Activated naive CD4-positive, alpha-beta T cell treated with anti-CD3 and anti-CD28 coated beads, Interleukin-2, amount 50 U/mL, for 16 hours (primary cell): ENCODE data around the gene INPP4A.

Experiments
- DNase-seq: peaks from one replicate; pipeline ENCODE4 v3.0.0-alpha.2; 2020

INPP4A gene

DNA sequence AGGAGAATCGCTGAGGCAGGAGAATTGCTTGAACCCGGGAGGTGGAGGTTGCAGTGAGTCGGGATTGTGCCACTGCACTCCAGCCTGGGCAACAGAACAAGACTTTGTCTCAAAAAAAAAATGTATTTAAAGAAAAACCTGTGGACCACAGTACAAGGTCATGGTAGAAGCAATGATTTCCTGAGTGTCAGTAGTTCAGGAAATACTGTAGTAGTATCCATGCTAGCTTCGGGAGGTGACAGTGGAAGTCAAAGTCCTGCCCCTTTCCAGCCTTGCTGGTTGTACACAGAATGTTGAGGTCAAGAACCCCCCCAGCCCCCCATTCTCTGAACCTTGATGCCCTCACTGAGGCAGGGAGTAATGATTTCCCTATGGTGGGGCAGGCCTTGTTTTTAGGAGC lies 56.6 kb downstream of the INPP4A start:
- DNase-seq, result no peak

DNA sequence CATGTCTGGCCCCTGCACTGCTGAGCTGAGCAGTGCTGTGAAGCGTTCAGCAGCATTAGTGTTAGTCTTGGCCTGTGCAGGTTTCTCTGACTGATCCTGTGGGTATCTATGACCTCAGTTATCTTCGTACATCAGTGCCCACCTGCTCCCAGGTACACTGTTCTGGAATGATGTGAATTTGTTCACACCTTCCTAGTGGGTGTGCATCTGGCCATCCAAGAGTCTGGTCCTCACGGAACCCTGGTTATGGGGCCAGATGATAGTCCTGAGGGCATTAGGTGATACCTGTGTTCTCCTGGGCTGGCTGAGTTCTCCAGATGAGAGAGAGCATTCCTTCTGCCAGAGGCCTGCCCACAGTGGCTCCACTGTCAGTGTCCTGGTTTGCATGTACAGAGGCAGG lies 57.2 kb downstream of the INPP4A start:
- no peak for DNase-seq

GRCh38 chr2:98502556-98503335 lies 58.1 kb downstream of the INPP4A start:
- no peak for DNase-seq

- DNase-seq, result no peak
Measured at GRCh38 chr2:98503481-98504105, 58.9 kb downstream of the INPP4A start.

- no peak for DNase-seq
Measured at GRCh38 chr2:98504381-98505109, 59.9 kb downstream of the INPP4A start.

GRCh38 chr2:98505311-98505808 lies 60.7 kb downstream of the INPP4A start:
- no peak for DNase-seq

- no peak for DNase-seq
Measured at GRCh38 chr2:98505971-98506664, 61.5 kb downstream of the INPP4A start.

GRCh38 chr2:98506881-98507280 lies 62.2 kb downstream of the INPP4A start:
- DNase-seq, result no peak

GRCh38 chr2:98507461-98507860 lies 62.8 kb downstream of the INPP4A start:
- DNase-seq, result no peak

GRCh38 chr2:98507891-98508708 lies 63.4 kb downstream of the INPP4A start:
- DNase-seq, result no peak

- DNase-seq, result peak; percentile 75
Measured at GRCh38 chr2:98508709-98509066, 64.0 kb downstream of the INPP4A start.

GRCh38 chr2:98509542-98510321 lies 65.1 kb downstream of the INPP4A start:
- DNase-seq, result no peak

DNA sequence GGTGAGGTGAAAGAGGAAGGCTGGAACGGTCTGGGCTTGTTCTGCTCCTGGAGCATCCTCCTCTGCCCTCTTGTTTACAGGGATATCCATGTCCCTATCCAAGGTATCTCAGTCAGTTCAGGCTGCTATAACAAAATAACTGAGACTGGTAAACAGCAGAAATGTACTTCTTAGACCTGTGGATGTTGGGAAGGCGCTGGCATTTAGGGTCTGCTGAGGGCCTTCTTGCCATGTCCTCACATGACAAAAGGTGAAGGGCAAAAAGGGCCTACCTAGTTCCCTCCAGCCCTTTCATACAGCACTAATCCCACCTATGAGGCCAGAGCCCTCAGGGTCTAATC lies 65.6 kb downstream of the INPP4A start:
- DNase-seq, result no peak

DNA sequence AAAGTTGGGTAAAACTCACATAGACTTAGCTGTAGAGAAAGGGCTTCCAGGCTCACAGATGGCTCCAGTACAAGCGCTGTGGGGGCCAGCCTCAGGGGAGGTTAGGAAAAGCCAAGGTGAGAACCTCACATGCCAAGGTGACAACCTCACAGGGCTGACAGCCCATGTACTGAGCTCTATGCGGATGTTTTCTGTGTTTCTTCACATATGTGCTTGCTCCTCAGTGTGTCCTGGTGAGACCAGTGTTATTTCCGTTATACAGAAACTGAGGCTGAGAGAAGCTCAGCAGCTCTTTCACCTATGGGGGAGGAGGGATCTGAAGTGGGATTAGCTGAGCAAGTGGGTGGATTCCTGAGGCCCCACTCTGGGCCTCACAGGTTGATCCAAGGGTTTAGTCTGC lies 67.3 kb downstream of the INPP4A start:
- DNase-seq, result no peak

GRCh38 chr2:98512699-98513098 lies 68.0 kb downstream of the INPP4A start:
- DNase-seq, result no peak

- no peak for DNase-seq
Measured at GRCh38 chr2:98514096-98514639, 69.5 kb downstream of the INPP4A start.

- DNase-seq, result no peak
Measured at GRCh38 chr2:98514879-98515249, 70.2 kb downstream of the INPP4A start.

DNA sequence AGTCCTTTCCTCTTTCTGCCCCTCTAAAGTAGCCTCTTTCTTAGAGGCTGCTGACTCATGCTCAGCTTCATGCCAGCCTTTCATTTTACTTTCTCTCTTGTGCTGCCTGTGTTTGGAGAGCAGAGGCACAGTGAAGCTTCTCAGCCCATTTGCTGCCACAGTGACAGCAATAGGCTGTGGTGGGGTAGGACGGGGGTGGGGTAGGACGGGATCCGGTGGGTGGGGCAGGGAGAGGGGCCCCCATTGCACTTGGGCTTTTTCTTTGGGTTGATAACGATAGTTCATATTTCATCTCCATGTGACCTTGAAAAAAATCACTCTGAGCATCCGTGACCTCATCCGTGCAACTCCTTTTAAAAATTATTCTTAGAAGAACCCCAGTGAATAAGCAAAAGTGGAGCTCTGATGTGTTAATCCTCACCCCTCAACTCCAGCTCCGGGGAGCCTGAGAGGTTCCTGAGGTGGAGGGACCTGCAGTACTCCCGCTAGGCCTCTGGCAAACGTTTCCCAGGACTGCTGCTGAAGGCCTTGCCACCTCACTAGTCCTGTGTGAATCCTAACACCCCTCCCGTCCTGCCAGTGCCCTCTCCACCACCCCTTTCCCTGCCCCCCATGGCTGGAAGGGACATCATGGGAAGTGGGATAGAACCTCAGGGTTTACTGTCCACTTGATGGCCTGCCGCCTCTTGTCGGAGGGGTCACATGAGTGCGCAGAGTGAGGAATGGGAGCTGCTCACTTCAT lies 70.8 kb downstream of the INPP4A start:
- no peak for DNase-seq

GRCh38 chr2:98516571-98516970 lies 71.9 kb downstream of the INPP4A start:
- DNase-seq, result no peak

- DNase-seq, result no peak
Measured at GRCh38 chr2:98517636-98518035, 73.0 kb downstream of the INPP4A start.

DNA sequence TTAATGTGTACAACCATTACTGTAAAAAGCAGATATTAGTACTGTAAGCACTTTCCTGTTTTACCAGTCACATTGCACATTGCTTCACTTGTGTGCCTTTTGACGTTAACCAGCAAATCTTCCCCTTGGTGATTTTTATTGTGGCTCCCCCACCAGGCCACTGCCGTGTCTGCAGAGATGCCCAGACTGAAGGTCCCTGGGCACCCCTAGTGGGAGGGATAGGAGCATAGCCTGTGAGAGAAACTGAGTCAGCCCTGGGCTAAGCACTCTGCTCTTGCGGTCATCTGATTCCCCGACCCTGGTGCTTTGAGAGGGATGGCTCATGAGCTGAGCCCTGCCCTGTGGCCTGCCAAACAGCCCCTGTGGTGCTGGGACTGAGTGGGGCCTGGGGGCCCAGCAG lies 73.4 kb downstream of the INPP4A start:
- DNase-seq, result peak; percentile 59
